Activated CD4-positive, alpha-beta T cell treated with anti-CD3 and anti-CD28 coated beads for 1 hour (primary cell): ENCODE data around the gene HMGA1.
A peak's percentile ranks its signal among the peaks of the same experiment; 100 is the strongest.

Experiments
- DNase-seq: peaks from one replicate; pipeline ENCODE4 v3.0.0-alpha.2; 2020

Gene HMGA1, protein sequence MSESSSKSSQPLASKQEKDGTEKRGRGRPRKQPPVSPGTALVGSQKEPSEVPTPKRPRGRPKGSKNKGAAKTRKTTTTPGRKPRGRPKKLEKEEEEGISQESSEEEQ

DNA sequence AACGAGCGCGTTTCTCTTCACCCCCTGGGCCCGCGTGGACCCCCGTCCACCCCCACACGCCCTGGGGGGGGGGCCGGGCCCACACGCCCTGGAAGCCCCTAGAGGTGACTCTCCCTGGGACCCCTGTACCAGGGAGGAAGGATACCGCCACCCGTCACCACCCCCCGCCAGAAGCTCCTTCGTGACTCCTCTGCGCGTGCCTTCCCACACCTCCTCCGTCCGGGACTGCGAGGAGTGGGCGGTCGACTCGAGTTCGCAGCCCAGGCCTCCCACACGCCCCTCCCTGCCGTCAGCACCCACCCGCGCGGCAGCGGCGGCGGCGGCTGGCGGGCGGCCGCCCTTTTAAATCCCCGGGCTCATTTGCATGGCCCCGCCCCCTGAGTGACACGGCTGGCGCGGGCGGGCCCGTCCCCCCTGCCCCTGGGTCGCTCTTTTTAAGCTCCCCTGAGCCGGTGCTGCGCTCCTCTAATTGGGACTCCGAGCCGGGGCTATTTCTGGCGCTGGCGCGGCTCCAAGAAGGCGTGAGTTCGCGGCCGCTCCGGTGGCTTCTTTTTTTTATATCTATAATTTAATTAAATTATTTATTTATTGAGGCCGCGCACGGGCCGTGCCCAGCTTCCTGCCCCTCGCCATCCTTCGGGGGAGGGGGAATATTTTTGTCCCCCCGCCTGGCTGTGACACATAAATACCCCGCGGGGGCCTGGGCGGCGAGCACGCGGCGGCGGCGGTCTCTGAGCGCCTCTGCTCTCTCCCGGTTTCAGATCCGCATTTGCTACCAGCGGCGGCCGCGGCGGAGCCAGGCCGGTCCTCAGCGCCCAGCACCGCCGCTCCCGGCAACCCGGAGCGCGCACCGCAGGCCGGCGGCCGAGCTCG, at the start of gene HMGA1:
Gene HMGA1, plus strand, starts transcription at position 431 of the 873 bp plus-strand sequence. CDS start 3,908 bp downstream, outside the sequence.
- peak; percentile 87 for DNase-seq

DNA sequence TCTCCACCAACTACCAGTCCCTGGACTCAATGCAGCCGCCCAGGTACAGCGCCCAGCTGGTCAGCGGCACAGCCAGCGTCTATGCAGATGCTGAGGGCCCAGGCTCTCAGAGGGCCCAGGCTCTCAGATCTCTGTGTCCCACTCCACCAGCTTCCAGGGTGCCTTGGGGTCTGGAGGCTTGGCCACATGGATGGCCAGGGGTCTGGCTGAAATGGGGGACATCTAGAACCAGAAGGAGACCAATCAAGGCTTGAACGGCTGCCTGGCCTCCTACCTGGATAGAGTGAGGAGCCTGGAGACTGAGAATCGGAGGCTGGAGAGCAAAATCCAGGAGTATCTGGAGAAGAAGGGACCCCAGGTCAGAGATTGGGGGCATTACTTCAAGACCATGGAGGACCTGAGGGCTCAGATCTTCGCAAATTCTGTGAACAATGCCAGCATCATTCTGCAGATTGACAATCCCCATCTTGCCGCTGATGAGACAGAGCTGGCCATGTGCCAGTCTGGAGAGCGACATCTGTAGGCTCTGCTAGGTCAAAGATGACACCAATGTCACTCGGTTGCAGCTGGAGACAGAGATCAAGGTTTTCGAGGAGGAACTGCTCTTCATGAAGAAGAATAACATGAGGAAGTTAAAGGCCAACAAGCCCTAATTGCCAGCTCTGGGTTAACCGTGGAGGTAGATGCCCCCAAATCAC, 46.7 kb upstream of the HMGA1 start:
- DNase-seq = peak; percentile 39

DNA sequence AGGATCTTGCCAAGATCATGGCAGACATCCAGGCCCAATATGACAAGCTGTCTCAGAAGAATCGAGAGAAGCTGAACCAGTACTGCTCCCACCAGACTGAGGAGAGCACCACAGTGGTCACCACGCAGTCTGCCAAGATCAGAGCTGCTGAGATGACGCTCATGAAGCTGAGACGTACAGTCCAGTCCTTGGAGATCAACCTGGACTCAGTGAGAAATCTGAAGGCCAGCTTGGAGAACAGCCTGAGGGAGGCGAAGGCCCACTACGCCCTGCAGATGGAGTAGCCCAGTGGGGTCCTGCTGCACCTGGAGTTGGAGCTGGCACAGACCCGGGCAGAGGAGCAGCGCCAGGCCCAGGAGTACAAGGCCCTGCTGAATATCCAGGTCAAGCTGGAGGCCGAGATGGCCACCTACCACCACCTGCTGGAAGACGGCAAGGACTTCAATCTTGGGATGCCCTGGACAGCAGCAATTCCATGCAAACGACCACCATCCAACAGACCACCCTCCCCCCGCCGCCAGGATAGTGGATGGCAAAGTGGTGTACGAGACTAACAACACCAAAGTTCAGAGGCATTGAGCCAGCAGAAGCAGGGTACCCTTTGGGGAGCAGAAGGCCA, 46.1 kb upstream of the HMGA1 start:
- no peak for DNase-seq

DNA sequence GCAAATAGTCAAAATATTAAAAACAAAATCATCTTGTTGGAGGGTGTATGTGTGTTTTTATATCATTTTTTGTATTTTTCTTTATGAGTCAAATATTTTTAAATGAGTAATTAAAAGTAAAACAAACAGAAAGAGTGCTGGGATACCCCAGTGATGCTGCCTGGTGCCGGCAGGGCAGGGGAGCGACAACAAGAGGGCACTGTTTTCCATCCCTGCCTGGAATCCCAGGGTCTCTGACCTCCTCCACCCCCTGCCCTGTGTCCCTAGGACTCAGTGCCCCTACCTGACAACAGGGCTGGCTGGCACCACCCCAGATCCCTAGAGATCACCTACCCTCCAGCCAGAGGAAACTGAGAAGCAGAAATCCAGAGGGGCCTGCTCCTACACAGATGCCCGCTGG, 41.9 kb upstream of the HMGA1 start:
- no peak for DNase-seq

DNA sequence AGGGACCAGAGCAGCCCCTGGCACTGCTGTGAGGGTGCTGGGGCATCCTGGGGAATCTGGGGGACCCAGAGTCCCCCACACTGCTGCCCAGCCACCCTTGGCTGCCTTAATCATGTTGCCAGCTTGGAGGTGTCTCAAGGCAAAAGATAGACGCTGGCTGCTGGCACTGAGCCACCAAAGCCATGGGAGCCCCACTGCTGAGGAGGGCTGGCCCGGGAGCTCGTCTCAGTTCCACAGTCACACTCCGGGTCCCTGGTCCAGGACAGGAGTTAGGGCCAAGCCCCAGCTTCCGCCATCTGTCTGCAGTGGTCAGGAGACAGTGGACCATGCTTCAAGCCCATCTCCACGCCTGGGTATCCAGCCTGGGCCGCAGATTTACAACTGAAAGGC, 41.0 kb upstream of the HMGA1 start:
- DNase-seq = no peak

DNA sequence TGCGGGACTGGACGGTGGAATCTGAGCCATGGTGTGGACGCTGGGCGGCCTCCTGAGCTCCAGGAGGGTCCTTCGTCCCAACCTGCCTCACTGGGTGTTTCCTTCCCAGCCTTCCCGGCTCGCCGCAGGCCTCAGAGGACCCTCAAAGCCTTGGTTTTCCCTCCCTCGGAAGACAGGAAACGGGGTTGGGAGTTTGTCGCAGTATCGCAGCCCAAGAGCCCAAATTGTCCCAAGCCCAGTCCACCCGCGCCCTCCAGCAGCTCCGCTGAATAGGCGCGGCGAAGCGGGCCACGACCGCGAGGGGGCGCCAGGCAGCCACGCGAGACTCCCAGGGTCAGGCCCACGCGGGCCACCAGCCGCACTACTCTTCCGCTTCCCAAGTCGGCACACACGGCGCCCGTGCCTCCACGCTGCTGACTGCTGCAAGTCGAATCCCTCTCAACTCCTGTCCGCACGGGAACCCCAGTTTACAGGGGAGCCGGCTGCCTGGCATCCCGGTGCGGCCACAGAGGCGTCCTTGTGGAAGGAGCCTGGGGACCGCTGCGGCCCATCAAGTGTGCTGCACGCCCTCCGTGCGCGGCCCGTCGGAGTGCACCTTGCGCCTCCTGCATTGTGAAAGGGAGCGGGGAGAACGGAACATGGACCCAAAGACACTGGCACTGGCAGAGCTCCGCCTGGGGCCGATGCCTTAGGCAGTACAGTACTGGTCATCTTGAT, 40.4 kb upstream of the HMGA1 start:
- peak; percentile 86 for DNase-seq

DNA sequence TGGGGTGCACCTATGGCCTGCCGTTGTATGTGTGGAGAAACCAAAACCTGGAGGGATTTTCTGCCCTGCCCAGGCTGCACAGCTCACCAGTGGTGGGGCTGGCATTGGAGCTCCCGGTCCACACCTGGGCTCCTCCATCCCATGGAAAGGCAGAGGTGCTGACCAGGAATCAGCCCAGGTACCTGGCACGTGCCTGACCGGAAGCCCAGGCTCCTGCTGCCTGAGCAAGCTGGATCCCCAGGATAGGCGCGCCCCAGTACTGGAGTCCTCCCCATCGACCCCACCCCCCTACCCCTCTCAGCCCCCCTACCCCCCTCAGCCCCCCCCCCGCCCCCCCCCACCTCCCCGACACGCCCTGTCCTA, 39.9 kb upstream of the HMGA1 start:
- DNase-seq = no peak

DNA sequence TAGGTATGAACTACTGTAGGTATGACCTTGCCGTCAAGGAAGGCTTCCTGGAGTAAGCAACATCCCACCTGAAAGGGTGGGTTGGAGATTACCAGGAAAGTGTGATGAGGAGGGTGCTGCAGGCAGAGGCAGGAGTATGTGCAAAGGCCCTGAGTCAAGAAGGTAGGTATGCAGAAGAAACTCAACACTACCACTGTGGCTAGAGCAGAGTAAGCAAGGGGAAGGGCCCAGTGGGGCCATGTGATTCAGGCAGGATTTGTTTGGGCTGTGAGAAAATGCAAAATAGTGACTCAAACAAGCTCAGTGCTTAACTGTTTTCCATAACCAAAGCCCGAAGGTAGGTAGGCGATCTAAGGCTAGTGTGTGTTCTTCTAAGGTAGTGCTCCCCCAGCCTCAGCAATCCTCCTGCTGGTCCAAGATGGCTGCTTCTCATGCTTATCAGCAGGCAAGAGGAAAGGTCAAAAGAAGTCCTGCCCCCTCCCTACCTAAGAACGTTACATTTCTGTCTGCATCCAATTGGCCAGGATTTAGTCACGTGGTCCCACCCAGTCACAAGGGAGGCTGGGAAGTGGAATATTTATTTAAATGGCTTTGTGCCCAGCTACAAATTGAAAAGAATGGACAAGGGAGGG, 36.2 kb upstream of the HMGA1 start:
- DNase-seq = no peak

DNA sequence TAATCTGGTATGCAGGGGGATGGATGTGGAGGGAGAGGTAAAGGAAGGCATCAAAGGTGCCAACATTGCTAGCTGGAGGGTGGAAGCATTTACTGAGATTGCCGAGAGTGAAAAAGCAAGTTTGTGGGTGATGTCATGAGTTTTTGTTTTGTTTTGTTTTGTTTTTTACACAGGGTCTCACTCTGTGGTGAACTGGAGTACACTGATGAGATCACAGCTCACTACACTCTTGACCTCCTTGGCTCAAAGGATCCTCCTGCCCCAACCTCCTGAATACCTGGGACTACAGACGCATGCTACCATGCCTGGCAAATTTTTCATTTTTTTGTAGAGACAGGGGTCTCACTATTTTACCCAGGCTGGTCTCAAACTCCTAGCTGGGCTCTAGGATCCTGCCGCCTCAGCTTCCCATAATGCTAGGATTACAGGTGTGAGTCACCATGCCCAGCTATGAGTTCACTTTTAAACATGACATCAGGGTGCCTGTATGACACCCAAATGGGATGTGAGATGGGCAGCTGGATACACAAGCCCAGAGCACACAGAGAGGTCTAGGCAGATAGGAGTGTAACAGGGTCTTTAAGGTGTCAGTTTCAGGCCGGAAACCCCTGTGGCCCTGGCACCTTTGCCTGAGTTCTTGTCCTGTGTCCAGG, 35.1 kb upstream of the HMGA1 start:
- no peak for DNase-seq

DNA sequence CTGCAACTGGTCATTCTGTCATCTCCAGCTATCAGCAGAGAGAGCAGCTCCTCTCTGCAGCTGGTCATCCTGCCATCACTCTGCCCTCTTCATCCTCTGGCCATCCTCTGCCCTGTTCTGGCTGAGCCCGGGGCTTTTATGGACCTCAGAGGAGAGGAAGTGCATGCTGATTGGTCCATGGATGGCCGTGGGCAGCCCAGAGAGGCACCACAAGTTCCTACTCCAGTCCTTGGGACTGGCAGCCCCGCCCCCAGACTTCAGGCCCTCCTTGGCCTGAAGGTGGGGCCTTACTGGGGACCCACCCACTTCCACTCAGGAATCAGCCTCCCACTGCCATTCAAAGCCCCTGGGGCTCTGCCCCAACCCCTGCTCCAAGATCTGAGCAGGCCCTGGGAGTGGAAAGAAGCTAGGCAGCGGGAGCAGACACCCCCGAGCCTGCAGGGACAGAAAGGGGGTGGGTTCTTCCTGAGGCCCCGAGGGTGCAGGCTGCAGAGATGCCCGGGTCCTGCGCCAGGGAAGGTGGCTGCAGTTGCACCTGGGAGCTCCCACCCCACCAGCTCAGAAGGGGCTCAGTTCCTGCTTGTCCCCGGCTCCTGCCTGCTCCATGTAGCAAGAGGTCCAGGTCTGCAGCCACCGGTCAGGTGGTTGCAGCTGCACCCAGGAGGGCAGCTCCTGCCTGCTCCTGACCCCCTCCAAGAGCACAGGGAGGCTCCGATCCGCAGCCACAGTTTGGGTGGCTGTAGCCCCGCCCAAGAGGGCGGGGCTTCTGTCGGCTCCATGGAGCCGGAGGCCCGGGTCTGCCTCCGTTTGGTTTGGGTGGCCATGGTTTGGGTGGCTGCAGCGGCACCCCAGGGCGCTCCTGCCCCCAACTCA, 34.1 kb upstream of the HMGA1 start:
- no peak for DNase-seq

DNA sequence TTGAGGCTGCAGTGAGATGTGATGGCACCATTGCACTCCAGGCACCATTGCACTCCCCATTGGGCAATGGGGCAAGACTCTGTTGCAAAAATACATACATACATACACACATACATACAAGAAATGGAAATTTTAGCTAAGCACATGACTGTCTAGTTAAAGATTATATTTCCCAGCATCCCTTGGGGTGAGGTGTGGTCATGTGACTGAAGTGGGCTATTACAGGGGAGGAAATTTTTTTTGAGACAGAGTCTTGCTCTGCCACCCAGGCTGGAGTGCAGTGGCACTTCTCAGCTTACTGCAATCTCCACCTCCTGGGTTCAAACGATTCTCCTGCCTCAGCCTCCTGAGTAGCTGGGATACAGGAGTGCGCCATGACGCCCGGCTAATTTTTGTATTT, 32.0 kb upstream of the HMGA1 start:
- DNase-seq = no peak

DNA sequence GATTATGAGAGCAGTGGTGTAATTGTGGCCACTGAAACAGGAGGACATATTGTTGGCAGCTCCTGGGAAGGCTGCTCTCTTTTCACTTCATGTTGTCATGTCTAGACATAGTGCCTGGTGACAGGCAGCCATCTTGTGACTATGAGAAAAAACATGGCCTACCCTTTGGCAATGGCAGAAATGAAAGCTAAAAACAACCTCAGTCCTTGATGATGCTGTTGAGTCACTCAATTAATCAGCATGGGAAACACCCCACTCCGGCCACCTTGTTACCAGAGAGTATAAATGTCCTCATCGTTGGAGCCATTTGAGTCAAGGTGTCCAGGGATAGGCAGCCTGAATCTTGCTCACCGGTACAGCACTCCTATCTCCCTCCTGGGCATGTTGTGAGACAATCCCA, 31.2 kb upstream of the HMGA1 start:
- no peak for DNase-seq

DNA sequence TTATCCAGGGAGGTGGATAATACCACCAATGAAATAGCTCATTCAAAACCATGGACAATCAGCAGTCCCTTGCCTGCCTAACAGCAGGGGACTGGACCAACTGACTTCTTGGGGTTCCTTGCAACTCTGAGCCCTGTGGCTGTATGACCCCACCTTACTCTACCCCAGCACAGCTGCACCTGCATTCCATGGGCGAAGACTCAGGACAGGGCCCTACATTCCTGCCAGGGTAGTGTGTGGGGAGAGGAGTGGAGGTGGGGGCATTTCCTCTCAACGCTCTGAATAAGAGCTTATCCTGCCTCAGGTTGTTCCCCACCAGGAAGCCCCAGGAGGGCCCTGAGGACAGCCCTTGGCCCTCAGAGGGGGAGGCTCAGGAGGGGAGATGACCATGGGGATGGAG, 30.8 kb upstream of the HMGA1 start:
- DNase-seq = no peak

DNA sequence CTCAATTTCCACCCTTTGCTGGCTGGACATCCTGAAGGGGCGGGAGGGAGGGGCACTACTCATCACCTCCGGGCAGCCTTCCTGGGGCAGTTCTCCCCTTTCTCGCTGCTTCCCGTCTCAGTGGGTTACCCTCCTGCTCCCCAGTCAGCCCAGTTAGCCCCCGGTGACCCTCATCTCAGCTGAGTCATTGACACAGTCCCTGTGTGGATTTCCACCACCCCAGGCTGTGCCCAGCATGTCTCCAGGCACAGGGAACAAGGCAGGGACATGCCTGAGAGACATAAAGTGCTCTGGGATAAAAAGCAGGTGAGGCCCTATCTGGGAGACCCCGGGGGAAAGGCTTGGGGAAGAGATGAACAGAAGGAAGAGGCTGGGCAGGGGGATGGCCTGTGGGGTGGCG, 29.9 kb upstream of the HMGA1 start:
- no peak for DNase-seq

DNA sequence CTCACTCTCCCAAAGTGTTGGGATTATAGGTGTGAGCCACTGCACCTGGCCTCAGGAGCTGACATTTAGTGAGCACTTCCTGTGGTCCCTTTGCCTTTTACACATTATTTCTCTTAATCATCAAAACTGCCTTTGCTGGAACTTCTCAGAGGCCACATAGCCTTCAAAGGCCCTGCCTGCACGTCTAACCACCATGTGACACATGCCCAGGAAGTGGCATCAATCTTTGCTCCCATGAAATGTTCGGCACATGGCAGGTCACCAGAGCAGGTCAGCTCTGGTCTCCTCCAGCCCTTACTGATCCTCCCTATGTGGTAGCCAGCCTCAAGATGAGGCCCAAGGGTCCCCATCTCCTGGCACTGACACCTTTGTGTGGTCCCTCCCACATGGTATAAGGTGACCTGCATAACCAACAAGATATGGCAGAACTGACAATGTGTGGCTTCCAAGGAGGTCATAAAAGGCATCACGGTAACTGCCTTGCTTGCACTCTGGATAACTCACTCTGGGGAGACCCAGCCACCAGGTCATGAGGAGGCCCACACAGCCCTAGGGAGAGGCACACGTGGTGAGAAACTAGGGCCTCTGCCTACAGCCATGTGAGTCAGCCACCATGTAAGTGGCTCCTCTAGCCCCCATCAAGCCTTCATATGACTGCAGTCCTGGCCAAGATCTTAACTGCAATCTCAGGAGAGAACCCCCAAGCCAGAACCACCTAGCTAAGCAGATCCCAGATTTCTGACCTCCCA, 28.8 kb upstream of the HMGA1 start:
- no peak for DNase-seq

DNA sequence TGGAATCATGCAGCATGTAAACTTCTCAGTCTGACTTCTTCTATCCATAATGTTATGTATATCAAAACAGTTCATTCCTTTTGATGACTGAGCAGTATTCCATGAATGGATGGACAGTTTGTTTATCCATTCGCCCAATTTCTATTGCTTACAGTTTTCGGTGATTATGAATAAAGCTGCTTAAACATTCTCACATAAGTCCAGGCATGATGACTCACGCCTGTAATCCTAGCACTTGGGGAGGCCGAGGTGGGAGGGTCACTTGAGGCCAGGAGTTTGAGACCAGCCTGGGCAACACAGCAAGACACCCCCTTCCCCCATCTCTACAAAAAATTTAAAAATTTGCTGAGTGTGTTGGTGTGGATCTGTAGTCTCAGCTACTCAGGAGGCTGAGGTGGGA, 22.9 kb upstream of the HMGA1 start:
- DNase-seq = no peak

DNA sequence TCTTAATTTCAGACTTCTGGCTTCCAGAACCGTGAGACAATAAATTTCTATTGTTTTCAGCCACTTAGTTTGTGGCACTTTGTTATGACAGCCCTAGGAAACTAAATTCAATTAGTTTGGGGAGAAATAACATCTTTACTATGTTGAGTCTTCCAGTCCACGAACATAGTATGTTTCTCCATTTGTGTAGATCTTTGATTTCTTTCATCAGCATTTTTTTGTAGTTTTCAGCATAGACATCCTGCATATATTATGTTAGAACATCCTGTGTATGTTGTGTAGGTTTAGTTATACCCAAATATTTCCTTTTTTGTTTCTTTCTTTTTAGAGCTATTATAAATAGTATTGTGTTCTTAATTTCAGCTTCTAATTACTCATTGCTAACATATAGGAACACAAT, 18.0 kb upstream of the HMGA1 start:
- DNase-seq = no peak

DNA sequence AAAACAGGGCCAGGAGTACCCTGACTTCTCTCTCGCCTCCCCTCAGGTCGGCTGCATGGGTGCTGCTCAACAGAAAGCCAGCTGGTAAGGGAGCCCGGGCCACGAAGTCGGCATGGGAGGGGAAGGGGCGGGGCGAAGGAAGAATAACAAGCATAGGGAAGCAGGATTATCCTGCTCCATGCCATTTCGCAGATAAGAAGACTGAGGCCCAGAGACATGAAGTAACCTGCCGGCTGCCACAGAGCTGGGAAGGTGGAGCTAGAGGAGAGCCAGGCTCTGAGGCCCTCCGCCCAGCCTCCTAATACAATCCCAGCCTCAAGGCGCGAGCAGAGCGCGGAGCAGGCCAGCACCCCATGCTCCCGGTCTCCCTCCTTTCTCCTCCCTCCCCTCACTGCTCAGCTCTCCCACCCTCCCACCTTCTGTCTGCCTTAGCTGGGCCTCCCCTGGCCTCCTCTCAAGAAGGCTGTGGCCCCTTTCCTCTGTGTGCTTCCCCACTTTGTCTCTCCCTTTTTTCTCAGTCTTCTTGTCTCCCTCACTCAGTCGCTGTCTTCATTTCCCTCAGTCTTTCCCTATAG, 13.2 kb upstream of the HMGA1 start:
- no peak for DNase-seq

DNA sequence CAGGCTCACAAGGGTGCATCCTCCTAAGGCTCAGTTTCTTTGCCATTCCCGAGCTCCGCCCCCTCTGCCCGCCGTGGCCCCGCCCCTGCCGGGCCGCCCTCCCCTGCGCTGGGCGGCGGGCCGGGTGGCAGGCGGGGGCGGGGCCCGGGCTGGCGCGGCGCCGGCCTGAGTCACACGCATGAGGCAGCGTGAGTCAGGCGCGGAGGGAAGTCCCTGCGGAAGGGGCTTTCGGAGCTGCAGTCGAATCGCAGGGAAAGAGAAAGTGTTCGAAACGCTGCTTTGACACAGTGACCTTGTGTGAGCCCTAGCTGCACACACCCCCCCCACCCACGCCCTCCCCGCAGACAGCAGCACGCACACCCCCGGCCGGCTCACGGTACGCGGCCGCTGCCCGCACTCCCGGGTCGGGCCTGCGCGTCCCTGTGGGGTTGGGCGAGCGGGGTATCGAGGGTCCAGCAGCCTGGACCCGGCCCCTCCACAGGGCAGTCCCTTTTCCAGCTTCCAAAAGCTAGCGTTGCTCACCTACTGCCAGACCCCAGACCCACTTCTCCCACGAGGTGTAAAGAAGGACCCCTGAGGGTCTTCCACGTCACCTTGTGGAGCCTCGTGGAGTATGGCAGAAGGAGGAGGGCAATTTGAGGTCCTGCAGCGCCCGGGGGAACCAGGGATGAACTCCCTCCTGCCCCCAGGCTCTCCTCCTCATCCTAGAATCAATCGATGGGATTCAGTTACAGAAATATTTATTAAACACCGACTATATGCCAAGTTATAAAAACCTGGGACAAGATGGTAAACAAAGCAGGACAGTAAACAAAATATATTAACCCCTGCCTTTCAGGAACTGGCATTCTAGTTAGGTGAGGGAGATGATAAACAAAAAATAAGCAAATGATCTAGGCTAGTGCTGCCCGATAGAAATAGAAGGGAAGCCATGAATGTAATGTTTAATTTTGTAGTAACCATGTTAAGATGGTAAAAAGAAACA, 12.4 kb upstream of the HMGA1 start:
- DNase-seq = peak; percentile 91
